Activated CD4-positive, CD25-positive, alpha-beta regulatory T cell treated with anti-CD3 and anti-CD28 coated beads, Interleukin-2, amount 50 U/mL, for 72 hours (primary cell): ENCODE measurements around the gene LRRTM4.
"Not testable (repeated sequence)": the region's sequence is repeated elsewhere in the genome, so short reads cannot be mapped to it uniquely, and the experiment has no call there.

Source experiments
- DNase-seq: peaks from one replicate; pipeline ENCODE4 v3.0.0; 2021

The LRRTM4 gene

GRCh38 chr2:76829374-76830234 is 692.6 kb downstream of the LRRTM4 start:
- no peak for DNase-seq

GRCh38 chr2:76826691-76827090 is 695.5 kb downstream of the LRRTM4 start:
- no peak for DNase-seq

- DNase-seq: no peak
Observed at GRCh38 chr2:76825140-76825970, 696.8 kb downstream of the LRRTM4 start.

GRCh38 chr2:76821731-76822130 is 700.4 kb downstream of the LRRTM4 start:
- no peak for DNase-seq

DNA sequence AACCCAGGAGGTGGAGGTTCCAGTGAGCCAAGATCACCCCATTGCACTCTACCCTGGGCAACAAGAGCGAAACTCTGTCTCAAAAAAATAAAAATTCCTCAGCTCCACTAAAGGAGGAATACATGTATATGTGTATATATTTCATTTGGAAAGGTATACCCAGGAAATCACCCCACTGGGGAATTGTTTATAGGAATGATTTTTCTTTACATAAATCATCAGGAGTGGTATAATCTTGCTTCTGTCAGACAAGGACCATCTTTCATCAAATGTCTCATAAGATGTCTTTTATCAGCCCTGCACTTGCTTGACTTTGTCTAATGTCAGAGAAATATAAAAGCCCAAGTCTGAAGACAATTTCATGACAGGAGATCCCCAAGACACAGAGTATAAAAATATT is 709.1 kb downstream of the LRRTM4 start:
- DNase-seq: no peak

DNA sequence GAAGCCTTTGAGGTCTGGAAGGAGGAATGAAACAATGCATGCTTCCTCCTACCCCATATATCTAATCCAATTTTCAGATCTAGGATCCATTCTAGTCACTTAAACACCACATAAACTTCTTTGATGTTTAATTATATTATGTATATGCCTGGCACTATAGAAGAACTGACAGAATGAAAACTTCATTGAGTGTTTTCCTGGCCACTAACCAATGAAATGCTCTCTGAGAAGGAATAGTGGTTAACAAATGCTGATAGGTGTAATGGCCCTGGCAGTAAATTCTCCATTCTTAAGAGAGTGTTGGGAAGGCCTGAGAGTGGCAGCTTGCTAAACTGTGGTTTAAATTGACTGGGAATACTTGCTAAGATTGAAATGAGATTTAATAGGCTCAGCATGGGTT is 710.0 kb downstream of the LRRTM4 start:
- DNase-seq: no peak

DNA sequence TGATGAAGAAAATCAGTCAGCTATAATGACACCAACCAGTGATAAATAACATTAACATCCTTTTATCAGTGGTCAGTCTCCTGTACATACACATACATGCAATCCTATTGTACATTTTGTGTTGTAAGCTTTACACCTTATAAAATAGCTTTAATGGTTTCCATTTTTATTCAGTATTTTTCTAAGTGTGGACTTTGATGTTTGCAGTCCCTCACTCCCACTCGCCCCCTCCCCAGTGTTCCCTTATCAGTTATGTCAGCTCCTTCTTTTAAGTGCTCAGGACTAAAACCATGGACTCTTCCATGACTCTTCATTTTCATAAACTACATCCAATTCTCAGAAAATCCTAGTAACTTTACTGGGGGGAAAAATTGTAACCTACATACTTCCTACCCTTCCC is 713.0 kb downstream of the LRRTM4 start:
- no peak for DNase-seq

GRCh38 chr2:76808732-76809131 is 713.4 kb downstream of the LRRTM4 start:
- DNase-seq: no peak

- DNase-seq: no peak
Observed at GRCh38 chr2:76793647-76794334, 728.4 kb downstream of the LRRTM4 start.

- DNase-seq: not testable (repeated sequence)
Observed at GRCh38 chr2:76781313-76781712, 740.9 kb downstream of the LRRTM4 start.

- DNase-seq: no peak
Observed at GRCh38 chr2:76763276-76763675, 758.9 kb downstream of the LRRTM4 start.

DNA sequence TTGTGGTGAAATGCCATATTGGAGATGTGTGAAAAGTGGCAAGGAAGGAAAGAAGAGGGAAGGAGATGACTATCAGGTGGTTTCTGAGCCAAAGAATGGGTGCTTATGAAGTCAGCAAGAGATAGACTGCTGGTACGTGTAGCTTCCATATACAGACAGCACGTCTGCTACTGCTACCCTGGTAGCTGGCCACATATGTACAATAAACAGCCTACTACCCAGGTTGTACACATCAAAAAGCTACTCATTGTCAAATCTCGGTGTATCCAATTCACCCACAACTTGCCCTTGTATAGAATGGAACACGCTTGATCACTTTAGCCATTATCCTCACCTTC is 761.8 kb downstream of the LRRTM4 start:
- no peak for DNase-seq

GRCh38 chr2:76759634-76760366 is 762.4 kb downstream of the LRRTM4 start:
- no peak for DNase-seq

DNA sequence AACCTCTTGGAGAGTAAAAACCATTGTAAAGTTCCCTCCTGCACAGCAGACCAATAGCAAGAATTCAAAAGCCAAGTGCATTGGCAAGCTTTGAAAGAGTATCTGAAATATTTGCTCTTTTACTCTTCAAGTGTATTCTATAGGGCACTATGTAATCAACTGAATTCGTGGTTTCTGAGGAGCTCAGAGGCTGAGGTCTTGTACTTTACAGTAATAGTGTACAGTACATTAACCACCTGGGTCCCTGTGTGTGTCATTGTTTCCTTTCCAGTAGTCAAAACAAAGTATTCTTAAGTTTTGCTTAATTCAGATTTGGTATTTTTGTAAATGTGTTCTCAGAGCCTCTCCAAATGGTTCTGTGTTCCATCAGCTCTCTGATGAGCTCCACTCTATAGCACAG is 769.7 kb downstream of the LRRTM4 start:
- no peak for DNase-seq

- DNase-seq: no peak
Observed at GRCh38 chr2:76749858-76750257, 772.3 kb downstream of the LRRTM4 start.

DNA sequence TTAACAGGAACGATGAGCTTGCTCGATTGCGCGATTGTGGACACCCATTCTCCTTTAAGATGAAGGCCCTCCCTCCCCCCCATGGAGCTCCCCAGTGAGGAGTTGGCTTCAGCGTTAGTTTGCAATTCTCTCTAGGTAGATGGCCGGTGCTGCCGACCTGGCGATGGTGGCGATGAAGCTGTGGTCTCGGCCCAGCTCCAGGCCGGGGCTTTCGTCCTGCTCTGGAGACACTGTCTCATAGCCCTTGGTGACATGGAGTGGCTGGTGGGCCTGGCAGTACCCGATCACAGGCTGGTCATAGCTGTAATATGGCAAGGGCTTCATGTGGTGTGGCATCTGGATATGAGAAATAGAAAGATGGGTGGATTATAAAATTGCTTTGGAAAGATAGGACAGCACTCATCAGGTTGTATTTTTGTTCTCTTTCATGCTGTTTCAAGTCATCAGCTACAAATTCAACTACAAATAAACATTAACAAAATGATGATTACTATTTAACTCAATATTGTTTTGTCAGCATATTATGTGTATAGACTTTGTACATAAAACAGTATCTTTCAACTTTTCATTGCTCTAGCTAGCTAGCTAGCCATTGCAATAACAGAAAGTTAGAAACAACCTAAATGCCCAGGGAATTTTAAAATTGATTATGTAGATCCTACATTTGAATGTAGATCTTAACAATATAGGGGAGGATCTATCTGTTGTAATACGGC is 773.4 kb downstream of the LRRTM4 start:
- DNase-seq: no peak

DNA sequence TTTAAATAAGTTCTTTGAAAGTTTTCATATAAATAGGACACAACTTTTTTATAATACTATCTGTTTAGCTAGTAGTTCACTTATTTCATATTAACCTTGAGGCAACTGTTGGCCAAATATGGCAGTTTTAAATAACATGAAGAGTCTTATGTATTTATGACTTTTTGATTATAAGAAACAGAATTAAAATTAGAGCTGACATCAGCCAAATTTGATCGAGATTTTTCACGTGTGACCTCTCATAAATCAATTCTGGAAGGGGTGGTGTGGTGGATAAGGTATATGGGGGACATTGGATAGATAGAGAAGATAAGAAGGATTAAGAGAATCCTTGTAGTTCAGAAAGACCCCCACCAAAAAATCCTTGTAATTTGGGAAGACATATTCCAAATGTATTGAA is 776.6 kb downstream of the LRRTM4 start:
- no peak for DNase-seq

DNA sequence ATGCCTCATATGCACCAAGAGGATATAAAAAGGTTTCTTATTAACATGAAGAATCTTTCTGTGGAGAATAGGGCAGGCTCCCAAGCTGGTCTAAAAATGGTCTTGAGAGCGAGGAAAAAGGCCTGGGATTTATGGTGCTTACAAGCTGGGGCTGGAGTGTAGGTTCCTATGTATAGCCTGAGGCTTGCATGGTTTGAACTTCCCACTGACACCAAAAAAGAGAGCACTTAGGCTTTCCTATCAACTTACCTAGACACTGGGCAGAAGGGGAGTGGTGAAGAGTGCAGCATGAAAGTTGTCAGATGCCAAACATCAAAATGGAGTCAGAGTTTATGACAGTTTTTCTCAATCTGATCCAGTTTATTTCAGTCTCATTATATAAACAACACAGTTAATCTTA is 784.6 kb downstream of the LRRTM4 start:
- no peak for DNase-seq

GRCh38 chr2:76733736-76734135 is 788.4 kb downstream of the LRRTM4 start:
- no peak for DNase-seq

DNA sequence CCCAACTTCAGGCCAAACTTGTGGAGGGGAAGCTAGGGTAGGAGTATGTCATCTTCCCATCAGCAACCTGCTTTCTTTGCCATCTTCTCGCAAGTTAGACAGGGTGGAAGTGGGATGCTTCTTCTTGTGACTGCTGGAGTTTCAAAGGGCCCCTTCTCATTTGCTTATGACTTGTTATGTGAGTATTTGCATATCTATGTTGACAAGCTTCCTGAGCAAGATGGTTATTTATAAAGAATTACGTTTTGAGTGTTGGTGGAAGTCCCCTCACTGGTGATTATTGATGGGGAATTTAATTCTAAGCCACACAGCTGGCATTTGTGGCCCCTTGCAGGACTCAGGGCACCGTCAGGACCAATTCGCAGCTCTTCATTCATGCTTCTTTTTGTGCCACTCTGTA is 791.0 kb downstream of the LRRTM4 start:
- DNase-seq: no peak

- DNase-seq: no peak
Observed at GRCh38 chr2:76730021-76730420, 792.2 kb downstream of the LRRTM4 start.

- no peak for DNase-seq
Observed at GRCh38 chr2:76721226-76721625, 801.0 kb downstream of the LRRTM4 start.
